Measurements from ENCODE around the gene PKDCC.
"Not testable (repeated sequence)": the region's sequence is repeated elsewhere in the genome, so short reads cannot be mapped to it uniquely, and the experiment has no call there.

PKDCC gene

DNA sequence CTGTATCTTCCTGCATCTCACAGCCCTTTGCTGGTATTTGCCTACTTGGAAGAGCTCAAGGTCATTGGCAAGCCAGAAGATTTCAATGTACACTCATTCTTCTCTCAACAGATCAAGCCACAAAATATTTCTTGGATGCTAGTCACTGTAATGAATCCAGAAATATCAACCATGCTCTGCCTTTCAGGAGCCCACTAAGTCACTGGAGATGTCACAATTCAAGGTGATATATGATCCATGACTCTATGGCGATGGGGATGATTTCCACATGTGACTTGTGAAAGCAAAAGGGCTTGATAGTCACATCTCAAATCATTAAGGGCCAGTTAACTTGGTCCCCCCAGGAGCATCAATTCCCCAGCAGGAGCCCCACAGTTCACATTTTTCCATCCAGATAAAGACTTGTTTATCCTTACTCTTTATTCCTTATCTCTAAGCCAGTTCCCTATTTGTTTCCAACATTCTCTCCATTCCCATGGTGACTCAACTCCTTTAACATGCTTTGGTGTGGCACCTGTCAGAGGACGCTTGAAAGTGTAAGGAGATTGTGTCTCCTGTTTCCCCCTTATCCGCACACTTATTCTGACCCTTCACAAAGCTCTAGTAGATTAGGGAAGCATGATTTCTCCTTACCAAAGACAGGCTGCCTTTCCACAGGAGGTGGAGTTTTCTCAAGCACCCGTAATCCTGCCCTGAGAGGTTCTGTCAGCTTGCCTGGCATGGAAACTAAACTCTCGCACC, 15.8 kb downstream of the PKDCC start:
- Histone ChIP-seq H3K14ac (ENCODE audit: low read length) (no peak overlapping the region), H2AK5ac (ENCODE audit: low read depth, low read length) (no peak overlapping the region), H3K4ac (ENCODE audit: low read length) (no peak overlapping the region), H2BK12ac (ENCODE audit: low read length) (no peak overlapping the region), H3K9me3 (replicated peaks in 1 of 2; ENCODE audit: control insufficient read depth in 2 of 2, insufficient read depth in 1 of 2, low read depth in 1 of 2, low read length in 2 of 2) (no peaks in the 10 kb centered on the region), H3K27ac (replicated peaks; ENCODE audit: low read length) (no peak overlapping the region), H3K4me3 (ENCODE audit: low read length in 2 of 2) (no peak overlapping the region), H3K18ac (ENCODE audit: low read length) (no peak overlapping the region), H2AFZ (ENCODE audit: low read length) (no peak overlapping the region), H3K4me2 (ENCODE audit: insufficient read depth, low read length, poor library complexity, severe bottlenecking) (no peak overlapping the region), H3K4me1 (ENCODE audit: control insufficient read depth in 2 of 2, insufficient read depth in 1 of 2, low read depth in 1 of 2, low read length in 2 of 2) (peaks cover 0 to 17% of the 10 kb centered on the region in 2 donors), H3K36me3 (replicated peaks in 1 of 2; ENCODE audit: control insufficient read depth in 2 of 2, insufficient read depth in 2 of 2, low read length in 2 of 2) (peaks cover 8 to 14% of the 10 kb centered on the region in 2 donors), H4K91ac (ENCODE audit: low read depth, low read length, poor library complexity) (no peak overlapping the region), H2BK15ac (ENCODE audit: low read length) (no peak overlapping the region), H4K8ac (ENCODE audit: low read depth, low read length) (no peak overlapping the region), H2BK120ac (ENCODE audit: low read depth, low read length) (no peak overlapping the region), H3K9ac (ENCODE audit: low read depth, low read length, poor library complexity) (no peak overlapping the region), H2BK5ac (ENCODE audit: low read length) (no peak overlapping the region), H3K27me3 (ENCODE audit: control insufficient read depth in 3 of 3, insufficient read depth in 3 of 3, low read depth in 1 of 3, low read length in 3 of 3) (no peaks in the 10 kb centered on the region), H3K79me1 (ENCODE audit: low read depth, low read length) (no peaks in the 10 kb centered on the region), H3K23ac (ENCODE audit: low read depth, low read length, poor library complexity) (no peak overlapping the region)
- no CpG with 5 or more reads among the region's 5 CpGs for WGBS, 2 donors (ENCODE audit: extremely low coverage in 2 of 2, insufficient read length in 2 of 2, insufficient replicate concordance in 1 of 2)
- no peak for DNase-seq (ENCODE audit: low spot score)

DNA sequence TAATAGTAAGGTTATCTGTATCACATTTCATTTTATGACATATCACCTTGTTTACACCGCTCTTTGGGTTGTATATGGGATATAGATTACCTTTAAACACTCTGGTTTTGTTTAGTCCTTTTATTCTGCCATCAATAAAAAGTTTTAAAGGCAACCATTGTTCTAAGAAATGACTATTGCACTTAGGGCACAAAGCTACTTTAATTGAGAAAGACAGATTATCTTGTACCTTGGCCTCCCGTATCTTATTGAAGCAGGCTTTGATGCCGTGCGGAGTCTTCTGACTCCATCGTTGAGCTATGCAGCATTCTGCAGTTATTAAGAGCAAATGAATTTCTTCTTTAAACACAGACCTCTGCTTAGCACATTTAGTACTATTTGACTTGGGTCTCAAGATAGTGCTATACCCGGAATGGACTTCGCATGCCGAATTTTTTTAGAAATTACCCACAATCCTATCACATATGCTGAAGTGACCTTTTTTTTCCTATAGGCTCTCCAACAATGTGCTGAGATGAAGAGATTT, 16.7 kb downstream of the PKDCC start:
- no peak overlapping the region for H3K14ac ChIP-seq (ENCODE audit: low read length)
- H2BK15ac ChIP-seq (ENCODE audit: low read length): no peak overlapping the region
- no peak for DNase-seq (ENCODE audit: low spot score)
- H3K23ac ChIP-seq (ENCODE audit: low read depth, low read length, poor library complexity): no peak overlapping the region
- no peak overlapping the region for H3K27ac ChIP-seq (replicated peaks; ENCODE audit: low read length)
- no peak overlapping the region for H2AFZ ChIP-seq (ENCODE audit: low read length)
- H2BK5ac ChIP-seq (ENCODE audit: low read length): no peak overlapping the region
- peaks cover under 1 to 5% of the 10 kb centered on the region in 2 donors for H3K36me3 ChIP-seq (replicated peaks in 1 of 2; ENCODE audit: control insufficient read depth in 2 of 2, insufficient read depth in 2 of 2, low read length in 2 of 2)
- no peak overlapping the region for H2BK120ac ChIP-seq (ENCODE audit: low read depth, low read length)
- no peak overlapping the region for H4K8ac ChIP-seq (ENCODE audit: low read depth, low read length)
- H3K4me2 ChIP-seq (ENCODE audit: insufficient read depth, low read length, poor library complexity, severe bottlenecking): no peak overlapping the region
- peaks cover 0 to 14% of the 10 kb centered on the region in 2 donors for H3K4me1 ChIP-seq (ENCODE audit: control insufficient read depth in 2 of 2, insufficient read depth in 1 of 2, low read depth in 1 of 2, low read length in 2 of 2)
- H3K18ac ChIP-seq (ENCODE audit: low read length): no peak overlapping the region
- no CpG with 5 or more reads among the region's 8 CpGs for WGBS, 2 donors (ENCODE audit: extremely low coverage in 2 of 2, insufficient read length in 2 of 2, insufficient replicate concordance in 1 of 2)
- H2AK5ac ChIP-seq (ENCODE audit: low read depth, low read length): no peak overlapping the region
- H3K4ac ChIP-seq (ENCODE audit: low read length): no peak overlapping the region
- no peaks in the 10 kb centered on the region for H3K9me3 ChIP-seq (replicated peaks in 1 of 2; ENCODE audit: control insufficient read depth in 2 of 2, insufficient read depth in 1 of 2, low read depth in 1 of 2, low read length in 2 of 2)
- H3K79me1 ChIP-seq (ENCODE audit: low read depth, low read length): no peaks in the 10 kb centered on the region
- no peak overlapping the region for H4K91ac ChIP-seq (ENCODE audit: low read depth, low read length, poor library complexity)
- no peak overlapping the region for H3K9ac ChIP-seq (ENCODE audit: low read depth, low read length, poor library complexity)
- H2BK12ac ChIP-seq (ENCODE audit: low read length): no peak overlapping the region
- no peak overlapping the region for H3K4me3 ChIP-seq (ENCODE audit: low read length in 2 of 2)
- H3K27me3 ChIP-seq (ENCODE audit: control insufficient read depth in 3 of 3, insufficient read depth in 3 of 3, low read depth in 1 of 3, low read length in 3 of 3): no peaks in the 10 kb centered on the region

- not testable (repeated sequence) for DNase-seq (ENCODE audit: low spot score); H2BK120ac ChIP-seq (ENCODE audit: low read depth, low read length); H4K8ac ChIP-seq (ENCODE audit: low read depth, low read length); H2AFZ ChIP-seq (ENCODE audit: low read length); H3K27ac ChIP-seq (replicated peaks; ENCODE audit: low read length); H3K14ac ChIP-seq (ENCODE audit: low read length); H3K4me2 ChIP-seq (ENCODE audit: insufficient read depth, low read length, poor library complexity, severe bottlenecking); H3K23ac ChIP-seq (ENCODE audit: low read depth, low read length, poor library complexity); H2BK15ac ChIP-seq (ENCODE audit: low read length); H2BK5ac ChIP-seq (ENCODE audit: low read length); H2BK12ac ChIP-seq (ENCODE audit: low read length); H3K4ac ChIP-seq (ENCODE audit: low read length); H2AK5ac ChIP-seq (ENCODE audit: low read depth, low read length); H3K36me3 ChIP-seq (replicated peaks in 1 of 2; ENCODE audit: control insufficient read depth in 2 of 2, insufficient read depth in 2 of 2, low read length in 2 of 2); H3K79me1 ChIP-seq (ENCODE audit: low read depth, low read length); H4K91ac ChIP-seq (ENCODE audit: low read depth, low read length, poor library complexity); H3K4me1 ChIP-seq (ENCODE audit: control insufficient read depth in 2 of 2, insufficient read depth in 1 of 2, low read depth in 1 of 2, low read length in 2 of 2); H3K4me3 ChIP-seq (ENCODE audit: low read length in 2 of 2); H3K18ac ChIP-seq (ENCODE audit: low read length); H3K9ac ChIP-seq (ENCODE audit: low read depth, low read length, poor library complexity); H3K9me3 ChIP-seq (replicated peaks in 1 of 2; ENCODE audit: control insufficient read depth in 2 of 2, insufficient read depth in 1 of 2, low read depth in 1 of 2, low read length in 2 of 2); H3K27me3 ChIP-seq (ENCODE audit: control insufficient read depth in 3 of 3, insufficient read depth in 3 of 3, low read depth in 1 of 3, low read length in 3 of 3)
- no CpG with 5 or more reads among the region's 5 CpGs for WGBS, 2 donors (ENCODE audit: extremely low coverage in 2 of 2, insufficient read length in 2 of 2, insufficient replicate concordance in 1 of 2)
Observed at GRCh38 chr2:42065753-42066152, 17.9 kb downstream of the PKDCC start.

- not testable (repeated sequence) for H3K27me3 ChIP-seq (ENCODE audit: control insufficient read depth in 3 of 3, insufficient read depth in 3 of 3, low read depth in 1 of 3, low read length in 3 of 3); H2BK5ac ChIP-seq (ENCODE audit: low read length); H3K14ac ChIP-seq (ENCODE audit: low read length); H3K9me3 ChIP-seq (replicated peaks in 1 of 2; ENCODE audit: control insufficient read depth in 2 of 2, insufficient read depth in 1 of 2, low read depth in 1 of 2, low read length in 2 of 2); H3K4ac ChIP-seq (ENCODE audit: low read length); H3K27ac ChIP-seq (replicated peaks; ENCODE audit: low read length); H3K4me2 ChIP-seq (ENCODE audit: insufficient read depth, low read length, poor library complexity, severe bottlenecking); H3K18ac ChIP-seq (ENCODE audit: low read length); H3K4me3 ChIP-seq (ENCODE audit: low read length in 2 of 2); H2BK120ac ChIP-seq (ENCODE audit: low read depth, low read length); H3K79me1 ChIP-seq (ENCODE audit: low read depth, low read length); H4K8ac ChIP-seq (ENCODE audit: low read depth, low read length); H3K23ac ChIP-seq (ENCODE audit: low read depth, low read length, poor library complexity); H2BK15ac ChIP-seq (ENCODE audit: low read length); H3K9ac ChIP-seq (ENCODE audit: low read depth, low read length, poor library complexity); H2AFZ ChIP-seq (ENCODE audit: low read length); H3K36me3 ChIP-seq (replicated peaks in 1 of 2; ENCODE audit: control insufficient read depth in 2 of 2, insufficient read depth in 2 of 2, low read length in 2 of 2); H2BK12ac ChIP-seq (ENCODE audit: low read length); DNase-seq (ENCODE audit: low spot score); H2AK5ac ChIP-seq (ENCODE audit: low read depth, low read length); H4K91ac ChIP-seq (ENCODE audit: low read depth, low read length, poor library complexity); H3K4me1 ChIP-seq (ENCODE audit: control insufficient read depth in 2 of 2, insufficient read depth in 1 of 2, low read depth in 1 of 2, low read length in 2 of 2)
- WGBS, 2 donors (ENCODE audit: extremely low coverage in 2 of 2, insufficient read length in 2 of 2, insufficient replicate concordance in 1 of 2): no CpG with 5 or more reads among the region's 9 CpGs
Observed at GRCh38 chr2:42067001-42067400, 19.2 kb downstream of the PKDCC start.

All from neuronal stem cell (in vitro differentiated cells).